ENCODE data around the gene PTPN6. TPM values are rescaled to one million over a fixed set of nuclear protein-coding genes. Genes with fewer than 3 reads are reported as not detected.

Gene PTPN6
- total and polyA plus RNA-seq, 10 of the 15 experiments (the other 5 are each of a cell fraction or from before 2014, with no cell fraction given) = 229 to 457 (median 370) TPM

DNA sequence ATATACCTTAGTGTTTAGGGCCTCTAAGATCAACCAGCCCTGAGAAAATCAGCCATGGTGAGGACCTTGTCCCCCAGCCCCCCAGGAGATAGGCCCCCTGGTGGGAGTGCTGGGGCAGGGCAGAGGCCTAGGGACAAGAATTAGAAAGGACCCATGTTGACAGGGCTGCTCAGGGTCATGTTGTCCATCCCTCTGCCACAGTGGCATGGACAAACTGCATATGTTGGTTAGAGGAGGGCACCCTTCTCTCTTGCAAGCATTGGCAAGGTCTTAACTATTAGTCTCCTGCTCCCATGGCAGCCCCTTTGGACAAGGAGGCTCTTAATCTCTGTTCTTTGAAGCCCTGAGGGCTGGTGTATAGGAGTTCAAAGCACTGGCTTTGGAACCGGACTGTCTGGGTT is 755 bp upstream of the PTPN6 start (continued):
- TF ChIP-seq CBX3 (IDR thresholded peaks at IDR 0.05; ENCODE audit: borderline replicate concordance, low read depth) (no peak), NR2C2 (IDR thresholded peaks at IDR 0.05; ENCODE audit: borderline replicate concordance, control insufficient read depth, insufficient read length, low read depth) (no peak), RFX5 (IDR thresholded peaks at IDR 0.05; ENCODE audit: low read depth, low read length) (no peak), GATAD2B (conservative IDR thresholded peaks at IDR 0.05; ENCODE audit: low read depth) (no peak), POLR2AphosphoS5 (IDR thresholded peaks at IDR 0.05; ENCODE audit: low read length) (no peak), SMAD1 (IDR thresholded peaks at IDR 0.05; ENCODE audit: low read depth, partially characterized antibody) (no peak), ATF2 (IDR thresholded peaks at IDR 0.05; ENCODE audit: low read length) (no peak), EGR1 (IDR thresholded peaks at IDR 0.05; ENCODE audit: borderline replicate concordance in 1 of 2, low read depth in 2 of 2, low read length in 2 of 2) (no peak), NFYB (IDR thresholded peaks at IDR 0.05; ENCODE audit: insufficient read depth, low read depth, low read length) (no peak)
- TF ChIP-seq, protein P1, sequence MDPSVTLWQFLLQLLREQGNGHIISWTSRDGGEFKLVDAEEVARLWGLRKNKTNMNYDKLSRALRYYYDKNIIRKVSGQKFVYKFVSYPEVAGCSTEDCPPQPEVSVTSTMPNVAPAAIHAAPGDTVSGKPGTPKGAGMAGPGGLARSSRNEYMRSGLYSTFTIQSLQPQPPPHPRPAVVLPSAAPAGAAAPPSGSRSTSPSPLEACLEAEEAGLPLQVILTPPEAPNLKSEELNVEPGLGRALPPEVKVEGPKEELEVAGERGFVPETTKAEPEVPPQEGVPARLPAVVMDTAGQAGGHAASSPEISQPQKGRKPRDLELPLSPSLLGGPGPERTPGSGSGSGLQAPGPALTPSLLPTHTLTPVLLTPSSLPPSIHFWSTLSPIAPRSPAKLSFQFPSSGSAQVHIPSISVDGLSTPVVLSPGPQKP (IDR thresholded peaks at IDR 0.05; ENCODE audit: low read depth, low read length) = no peak

Measured in GM12878 (cell line).